Stimulated activated naive B cell treated with anti-CD40 and anti-IgM and Interleukin-4, amounts not matched to agents 10 μg/mL and 1 μg/mL and 100 μg/mL, for 72 hours (primary cell): ENCODE measurements around the gene SULT2B1.

Experiments
- ATAC-seq, 2 donors: fragments of 150-1000 bp; cut with Tn5 transposase; replicated peaks; 2 replicates each; pipeline ENCODE4 v1.10.0; 2021; ENCODE audit warnings: moderate library complexity in 1 of 2
- DNase-seq: peaks from one replicate; pipeline ENCODE4 v3.0.0; 2021
- H3K27ac Mint-ChIP-seq: one replicate; pipeline ENCODE4 v1.8.0; 2022; ENCODE audit warnings: mild to moderate bottlenecking, mixed read lengths
- H3K27me3 Mint-ChIP-seq, 2 donors: one replicate each; pipeline ENCODE4 v1.8.0; 2022; ENCODE audit warnings: mixed read lengths in 2 of 2
- H3K36me3 Mint-ChIP-seq, 2 donors: one replicate each; pipeline ENCODE4 v1.8.0; 2022; ENCODE audit warnings: mixed read lengths in 2 of 2, mild to moderate bottlenecking in 1 of 2
- H3K4me1 Mint-ChIP-seq, 2 donors: one replicate each; pipeline ENCODE4 v1.8.0; 2022; ENCODE audit warnings: mixed read lengths in 2 of 2, mild to moderate bottlenecking in 1 of 2
- H3K4me3 Mint-ChIP-seq, 2 donors: one replicate each; pipeline ENCODE4 v1.8.0; 2022; ENCODE audit warnings: mild to moderate bottlenecking in 2 of 2, mixed read lengths in 2 of 2, moderate library complexity in 1 of 2
- H3K9me3 Mint-ChIP-seq, 2 donors: one replicate each; pipeline ENCODE4 v1.8.0; 2022; ENCODE audit warnings: mixed read lengths in 2 of 2, mild to moderate bottlenecking in 1 of 2

SULT2B1 gene

DNA sequence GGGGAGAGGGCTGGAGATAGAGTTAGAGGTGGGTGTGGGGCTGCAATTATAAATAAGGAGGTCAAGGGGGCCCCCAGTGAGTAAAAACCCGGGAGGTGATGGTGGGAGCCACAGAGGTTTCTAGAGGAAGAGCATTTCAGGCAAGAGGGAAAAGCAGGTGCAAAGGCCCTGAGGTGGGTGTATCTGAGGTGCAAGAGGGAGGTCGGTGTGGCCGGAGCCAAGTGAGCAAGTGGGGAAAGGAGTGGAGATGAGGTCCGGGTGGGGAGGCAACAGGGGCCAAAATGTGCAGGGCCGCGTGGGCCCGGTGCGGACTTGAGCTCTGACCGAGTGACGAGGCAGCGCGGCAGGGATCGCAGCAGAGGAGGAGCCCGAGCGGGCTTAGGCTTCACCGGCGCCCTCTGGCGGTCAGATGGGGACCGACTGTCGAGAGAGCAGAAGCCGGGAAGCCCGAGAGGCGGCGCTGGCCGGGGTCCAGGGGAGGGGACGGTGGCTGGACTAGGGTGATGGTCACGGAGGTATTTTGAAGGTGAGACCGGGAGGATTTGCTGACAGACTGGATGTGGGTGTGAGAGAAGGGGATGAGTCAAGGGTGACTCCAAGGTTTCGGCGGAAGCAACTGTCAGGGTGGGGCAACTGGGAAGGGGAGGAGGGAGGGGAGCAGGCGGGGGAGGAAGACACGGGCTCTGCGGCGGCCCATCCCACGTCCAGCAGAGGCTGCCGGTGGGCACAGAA is 36.9 kb downstream of the SULT2B1 start:
- H3K27me3 Mint-ChIP-seq, result peaks cover 22 to 30% of the 10 kb centered on the region in 2 donors
- H3K36me3 Mint-ChIP-seq, result peaks cover 0 to 4% of the 10 kb centered on the region in 2 donors
- ATAC-seq (peak; percentile 85 to 88), DNase-seq (peak; percentile 78)
- peak overlapping the region; percentile 78 to 80 for H3K4me3 Mint-ChIP-seq
- H3K4me1 Mint-ChIP-seq, result peaks cover 13 to 17% of the 10 kb centered on the region in 2 donors
- peak overlapping the region; percentile 79 for H3K27ac Mint-ChIP-seq
- H3K9me3 Mint-ChIP-seq, result peaks cover 0 to 3% of the 10 kb centered on the region in 2 donors

DNA sequence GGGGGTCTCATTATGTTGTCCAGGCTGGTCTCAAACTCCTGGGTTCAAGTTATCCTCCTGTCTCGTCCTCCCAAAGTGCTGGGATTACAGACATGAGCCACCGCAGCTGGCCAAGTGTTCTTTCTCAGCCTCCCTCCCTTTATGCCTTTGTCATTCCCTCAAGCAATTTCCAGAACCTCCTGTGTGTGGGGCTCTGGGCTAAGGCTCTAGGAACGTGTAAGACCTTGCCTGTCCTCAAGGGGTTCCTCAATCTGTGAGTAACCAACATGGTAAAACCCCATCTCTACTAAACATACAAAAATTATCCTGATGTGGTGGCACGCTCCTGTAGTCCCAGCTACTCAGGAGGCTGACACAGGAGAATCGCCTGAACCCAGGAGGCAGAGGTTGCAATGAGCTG is 39.0 kb downstream of the SULT2B1 start:
- Mint-ChIP-seq H3K27ac (no peak overlapping the region), H3K27me3 (peaks cover 16 to 29% of the 10 kb centered on the region in 2 donors), H3K4me1 (peaks cover 7 to 10% of the 10 kb centered on the region in 2 donors), H3K36me3 (no peaks in the 10 kb centered on the region), H3K9me3 (no peaks in the 10 kb centered on the region), H3K4me3 (no peak overlapping the region)
- ATAC-seq (no peak), DNase-seq (no peak)

DNA sequence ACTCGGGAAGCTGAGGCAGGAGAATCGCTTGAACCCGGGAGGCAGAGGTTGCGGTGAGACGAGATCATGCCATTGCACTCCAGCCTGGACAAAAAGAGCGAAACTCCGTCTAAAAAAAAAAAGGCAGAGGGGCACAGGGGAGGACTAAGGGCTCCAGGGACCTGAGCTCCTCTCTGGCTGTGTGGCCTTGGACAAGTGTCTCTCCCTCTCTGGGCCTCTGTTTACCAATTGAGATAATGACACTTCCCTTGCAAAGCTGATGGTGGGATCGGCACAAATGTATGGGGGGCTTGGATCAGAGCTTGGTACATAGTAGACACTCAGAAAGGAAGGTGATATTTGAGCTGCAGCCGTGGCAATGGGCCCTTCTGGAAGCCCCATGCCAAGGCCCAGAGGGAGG is 43.2 kb downstream of the SULT2B1 start:
- ATAC-seq (no peak), DNase-seq (no peak)
- Mint-ChIP-seq H3K27me3 (peaks cover 13 to 29% of the 10 kb centered on the region in 2 donors), H3K4me1 (no peaks in the 10 kb centered on the region), H3K9me3 (no peaks in the 10 kb centered on the region), H3K4me3 (no peak overlapping the region), H3K27ac (no peak overlapping the region), H3K36me3 (no peaks in the 10 kb centered on the region)

DNA sequence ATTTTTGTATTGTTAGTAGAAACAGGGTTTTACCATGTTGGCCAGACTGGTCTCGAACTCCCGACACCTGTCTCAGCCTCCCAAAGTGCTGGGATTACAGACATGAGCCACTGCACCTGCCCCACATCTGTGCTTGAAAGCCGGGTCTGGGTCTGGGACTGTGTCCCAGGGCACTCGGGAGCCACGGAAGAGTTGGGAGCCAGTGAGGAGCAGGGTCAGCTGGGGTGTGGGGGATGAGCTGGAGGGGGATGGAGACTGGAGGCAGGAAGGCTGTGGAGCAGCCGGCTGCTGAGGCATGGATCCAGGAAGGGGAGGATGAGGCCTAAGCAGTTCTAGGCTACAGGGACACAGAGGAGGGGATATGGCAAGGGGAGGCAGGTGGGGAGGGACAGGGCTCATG is 43.9 kb downstream of the SULT2B1 start:
- no peak for DNase-seq
- no peaks in the 10 kb centered on the region for H3K4me1 Mint-ChIP-seq
- ATAC-seq, result no peak
- H3K4me3 Mint-ChIP-seq, result no peak overlapping the region
- H3K9me3 Mint-ChIP-seq, result no peaks in the 10 kb centered on the region
- no peak overlapping the region for H3K27ac Mint-ChIP-seq
- no peaks in the 10 kb centered on the region for H3K36me3 Mint-ChIP-seq
- peaks cover 9 to 22% of the 10 kb centered on the region in 2 donors for H3K27me3 Mint-ChIP-seq

- ATAC-seq (no peak), DNase-seq (no peak)
- no peaks in the 10 kb centered on the region for H3K36me3 Mint-ChIP-seq
- no peak overlapping the region for H3K4me3 Mint-ChIP-seq
- H3K27ac Mint-ChIP-seq, result no peak overlapping the region
- peaks cover 6 to 19% of the 10 kb centered on the region in 2 donors for H3K27me3 Mint-ChIP-seq
- H3K4me1 Mint-ChIP-seq, result no peaks in the 10 kb centered on the region
- H3K9me3 Mint-ChIP-seq, result no peaks in the 10 kb centered on the region
Observed at GRCh38 chr19:48596237-48596636, 44.3 kb downstream of the SULT2B1 start.

GRCh38 chr19:48596679-48597465 is 44.9 kb downstream of the SULT2B1 start:
- Mint-ChIP-seq H3K27ac (no peak overlapping the region), H3K27me3 (peaks cover 5 to 19% of the 10 kb centered on the region in 2 donors), H3K9me3 (no peaks in the 10 kb centered on the region), H3K4me3 (no peak overlapping the region), H3K36me3 (no peaks in the 10 kb centered on the region), H3K4me1 (no peaks in the 10 kb centered on the region)
- ATAC-seq (peak; percentile 33 to 73), DNase-seq (no peak)

GRCh38 chr19:48598996-48599700 is 47.2 kb downstream of the SULT2B1 start:
- Mint-ChIP-seq H3K4me1 (no peaks in the 10 kb centered on the region), H3K9me3 (no peaks in the 10 kb centered on the region), H3K4me3 (no peak overlapping the region), H3K27me3 (peaks cover 5 to 19% of the 10 kb centered on the region in 2 donors), H3K36me3 (no peaks in the 10 kb centered on the region), H3K27ac (no peak overlapping the region)
- DNase-seq, result no peak
- no peak for ATAC-seq

- Mint-ChIP-seq H3K27ac (no peak overlapping the region), H3K36me3 (no peaks in the 10 kb centered on the region)
Observed at GRCh38 chr19:48600679-48601417, 48.9 kb downstream of the SULT2B1 start.

DNA sequence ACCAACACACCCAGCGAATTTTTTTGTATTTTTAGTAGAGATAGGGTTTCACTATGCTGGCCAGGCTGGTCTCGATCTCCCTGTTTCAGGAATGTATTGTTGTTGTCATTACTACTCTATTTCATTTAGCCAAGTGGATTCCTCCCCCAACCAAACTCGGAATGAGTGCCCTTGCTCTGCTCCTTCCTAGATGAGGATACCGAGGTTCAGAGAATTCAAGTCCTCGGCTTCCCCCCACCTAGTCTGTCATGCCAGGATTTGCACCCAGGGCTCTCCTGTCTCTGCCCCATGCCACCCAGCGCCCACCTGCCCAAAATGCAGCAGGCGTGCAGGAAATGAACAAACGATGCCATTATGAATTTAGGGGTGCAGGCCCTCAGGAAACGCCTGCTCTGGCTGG is 51.0 kb downstream of the SULT2B1 start:
- Mint-ChIP-seq H3K27ac (no peak overlapping the region), H3K9me3 (no peaks in the 10 kb centered on the region), H3K4me3 (no peak overlapping the region), H3K27me3 (peaks cover 5 to 8% of the 10 kb centered on the region in 2 donors), H3K36me3 (no peaks in the 10 kb centered on the region), H3K4me1 (no peaks in the 10 kb centered on the region)
- ATAC-seq (no peak), DNase-seq (no peak)

More at GRCh38 chr19:48600679-48601417, 48.9 kb downstream of the SULT2B1 start:
- Mint-ChIP-seq H3K4me3 (no peak overlapping the region), H3K27me3 (peaks cover 5 to 13% of the 10 kb centered on the region in 2 donors), H3K9me3 (no peaks in the 10 kb centered on the region), H3K4me1 (no peaks in the 10 kb centered on the region)
- DNase-seq (no peak), ATAC-seq (no peak)

GRCh38 chr19:48603449-48603848 is 51.5 kb downstream of the SULT2B1 start:
- no peaks in the 10 kb centered on the region for H3K9me3 Mint-ChIP-seq
- ATAC-seq (no peak), DNase-seq (no peak)
- peaks cover 5% of the 10 kb centered on the region in 2 donors for H3K27me3 Mint-ChIP-seq
- H3K36me3 Mint-ChIP-seq, result no peaks in the 10 kb centered on the region
- H3K27ac Mint-ChIP-seq, result no peak overlapping the region
- peaks cover 0 to under 1% of the 10 kb centered on the region in 2 donors for H3K4me1 Mint-ChIP-seq
- no peak overlapping the region for H3K4me3 Mint-ChIP-seq

- Mint-ChIP-seq H3K27ac (no peak overlapping the region), H3K9me3 (no peaks in the 10 kb centered on the region), H3K27me3 (peaks cover under 1 to 1% of the 10 kb centered on the region in 2 donors), H3K4me1 (peaks cover 4 to 5% of the 10 kb centered on the region in 2 donors), H3K4me3 (no peak overlapping the region), H3K36me3 (no peaks in the 10 kb centered on the region)
- DNase-seq (no peak), ATAC-seq (no peak)
Observed at GRCh38 chr19:48603850-48604249, 51.9 kb downstream of the SULT2B1 start.

DNA sequence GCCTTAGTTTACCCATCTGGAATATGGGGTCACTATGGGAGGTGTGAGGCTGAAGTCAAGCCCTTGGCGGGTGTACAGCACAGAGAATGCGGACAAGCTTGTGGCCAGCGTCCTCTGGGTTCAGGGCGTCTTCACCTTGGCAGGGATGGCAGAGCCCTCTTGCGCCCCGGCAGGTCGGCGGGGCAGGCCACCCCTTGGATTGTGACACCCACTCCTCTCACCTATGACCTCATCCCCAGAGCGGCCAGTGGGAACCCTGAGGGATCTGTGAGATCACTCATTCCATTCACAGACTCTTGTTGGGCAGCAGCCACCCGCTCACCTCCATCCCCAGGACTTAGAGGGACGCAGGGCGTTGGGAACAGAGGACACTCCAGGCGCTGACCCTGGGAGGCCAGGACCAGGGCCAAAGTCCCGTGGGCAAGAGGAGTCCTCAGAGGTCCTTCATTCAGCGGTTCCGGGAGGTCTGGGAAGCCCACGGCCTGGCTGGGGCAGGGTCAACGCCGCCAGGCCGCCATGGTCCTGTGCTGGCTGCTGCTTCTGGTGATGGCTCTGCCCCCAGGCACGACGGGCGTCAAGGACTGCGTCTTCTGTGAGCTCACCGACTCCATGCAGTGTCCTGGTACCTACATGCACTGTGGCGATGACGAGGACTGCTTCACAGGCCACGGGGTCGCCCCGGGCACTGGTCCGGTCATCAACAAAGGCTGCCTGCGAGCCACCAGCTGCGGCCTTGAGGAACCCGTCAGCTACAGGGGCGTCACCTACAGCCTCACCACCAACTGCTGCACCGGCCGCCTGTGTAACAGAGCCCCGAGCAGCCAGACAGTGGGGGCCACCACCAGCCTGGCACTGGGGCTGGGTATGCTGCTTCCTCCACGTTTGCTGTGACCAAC is 54.7 kb downstream of the SULT2B1 start, which contains the start of gene SPACA4:
TSS of gene SPACA4 (plus strand) at position 280 of the 896 bp plus-strand sequence. CDS start at position 517, 237 bp downstream.
- H3K4me1 Mint-ChIP-seq, result peaks cover 10 to 13% of the 10 kb centered on the region in 2 donors
- no peak within 1 kb of the TSS for H3K4me3 Mint-ChIP-seq
- DNase-seq, result no peak
- no peak for ATAC-seq
- H3K27ac Mint-ChIP-seq, result peak within 1 kb of the TSS; percentile 59
- H3K27me3 Mint-ChIP-seq, result no peaks in the 10 kb centered on the region
- no peaks in the 10 kb centered on the region for H3K9me3 Mint-ChIP-seq
- H3K36me3 Mint-ChIP-seq, result peaks cover 0 to 6% of the 10 kb centered on the region in 2 donors

GRCh38 chr19:48607359-48607755 is 55.4 kb downstream of the SULT2B1 start:
- no peak overlapping the region for H3K27ac Mint-ChIP-seq
- H3K4me1 Mint-ChIP-seq, result peaks cover 11 to 13% of the 10 kb centered on the region in 2 donors
- H3K27me3 Mint-ChIP-seq, result no peaks in the 10 kb centered on the region
- no peak for DNase-seq
- no peaks in the 10 kb centered on the region for H3K9me3 Mint-ChIP-seq
- peaks cover 4 to 11% of the 10 kb centered on the region in 2 donors for H3K36me3 Mint-ChIP-seq
- ATAC-seq, result no peak
- H3K4me3 Mint-ChIP-seq, result no peak overlapping the region
